ENCODE results near the gene ZNF511.

The ZNF511 gene

GRCh38 chr10:133275684-133276092 lies 33.0 kb upstream of the ZNF511 start:
- H3K4me3 ChIP-seq (ENCODE audit: low read depth, low read length), result no peak overlapping the region
- TF ChIP-seq CTCF (IDR thresholded peaks at IDR 0.05; ENCODE audit: low read depth, low read length), result no peak

- no peak overlapping the region for H3K4me3 ChIP-seq (ENCODE audit: low read depth, low read length)
- no peak for TF ChIP-seq CTCF (IDR thresholded peaks at IDR 0.05; ENCODE audit: low read depth, low read length)
Measured at GRCh38 chr10:133276100-133276434, 32.6 kb upstream of the ZNF511 start.

GRCh38 chr10:133276435-133277201 lies 32.1 kb upstream of the ZNF511 start, which contains the start of gene ADAM8:
TSS of gene ADAM8 (minus strand) at chr10:133276868. CDS start at chr10:133276817, 51 bp downstream.
- no peak for TF ChIP-seq CTCF (IDR thresholded peaks at IDR 0.05; ENCODE audit: low read depth, low read length)
- no peak within 1 kb of the TSS for H3K4me3 ChIP-seq (ENCODE audit: low read depth, low read length)

- H3K4me3 ChIP-seq (ENCODE audit: low read depth, low read length), result no peak overlapping the region
- TF ChIP-seq CTCF (IDR thresholded peaks at IDR 0.05; ENCODE audit: low read depth, low read length), result no peak
Measured at GRCh38 chr10:133277277-133277992, 31.3 kb upstream of the ZNF511 start.

GRCh38 chr10:133277993-133278576 lies 30.6 kb upstream of the ZNF511 start:
- no peak for TF ChIP-seq CTCF (IDR thresholded peaks at IDR 0.05; ENCODE audit: low read depth, low read length)

GRCh38 chr10:133278577-133279265 lies 30.0 kb upstream of the ZNF511 start:
- no peak for TF ChIP-seq CTCF (IDR thresholded peaks at IDR 0.05; ENCODE audit: low read depth, low read length)
- H3K4me3 ChIP-seq (ENCODE audit: low read depth, low read length), result no peak overlapping the region

More at GRCh38 chr10:133277993-133278576, 30.6 kb upstream of the ZNF511 start:
- H3K4me3 ChIP-seq (ENCODE audit: low read depth, low read length), result no peak overlapping the region

Measured in WI38 (cell line).